GM12878 (cell line): Measurements from ENCODE around the gene APBA3. TPM values are rescaled to one million over a fixed set of nuclear protein-coding genes. Genes with fewer than 3 reads are reported as not detected.

ENCODE experiments used
- ESRRA ChIP-seq: IDR thresholded peaks from 2 replicates; pipeline ENCODE4 v1.6.1; 2012; ENCODE audit warnings: mild to moderate bottlenecking, low read length, improper control_type of control experiment
- GATAD2B ChIP-seq: fragments of 450-650 bp; conservative IDR thresholded peaks from 2 replicates; pipeline ENCODE4 v1.6.1; 2017; ENCODE audit warnings: low read depth, mild to moderate bottlenecking, moderate library complexity
- KAT2A ChIP-seq: conservative IDR thresholded peaks from 2 replicates; pipeline ENCODE4 v1.6.1; 2011; ENCODE audit warnings: low read depth, low read length; ENCODE audit not compliant: control insufficient read depth
- MEF2A ChIP-seq: IDR thresholded peaks from 2 replicates; pipeline ENCODE4 v1.6.1; 2011; ENCODE audit warnings: low read depth, mild to moderate bottlenecking, low read length, moderate library complexity; ENCODE audit not compliant: insufficient read depth
- NR2F1 ChIP-seq: fragments of 450-650 bp; conservative IDR thresholded peaks from 2 replicates; pipeline ENCODE4 v1.6.1; 2017; ENCODE audit warnings: mild to moderate bottlenecking
- SMAD5 ChIP-seq: IDR thresholded peaks from 2 replicates; pipeline ENCODE4 v1.6.1; 2016; ENCODE audit warnings: antibody characterized with exemption, low read depth
- TBL1XR1 ChIP-seq: IDR thresholded peaks from 2 replicates; pipeline ENCODE4 v1.6.1; 2012; ENCODE audit warnings: low read depth, low read length, improper control_type of control experiment
- TCF7 ChIP-seq: IDR thresholded peaks from 2 replicates; pipeline ENCODE4 v1.6.1; 2014; ENCODE audit warnings: antibody characterized with exemption, borderline replicate concordance
- YY1 ChIP-seq: IDR thresholded peaks from 2 replicates; pipeline ENCODE4 v1.6.1; 2011; ENCODE audit warnings: low read depth, mild to moderate bottlenecking, low read length
- polyA plus RNA-seq, 11 experiments: library from polyadenylated mRNA; depleted of rRNA in 4 of 11; unstranded in 6 of 11; stranded (reverse) in 5 of 11; fragments of >200 nt; fragmentation: Nextera tagmentation in 4 of 11; fragmentation: Illumina TruSeq in 1 of 11; extraction: Ambion mirVana in 4 of 11; extraction: Trizol in 1 of 11; gene quantifications; 1 replicate in 1 of 11; 2 replicates in 10 of 11; pipeline versions ENCODE4 v1.2.1 to v1.2.3, GENCODE V29; 2011 to 2016; ENCODE audit warnings: inconsistent platforms in 2 of 11, missing spikeins in 2 of 11, low read depth in 1 of 11
- total RNA-seq, 4 experiments: library from RNA; depleted of rRNA in 3 of 4; stranded (reverse); fragments of >200 nt in 3 of 4; fragmentation: Illumina TruSeq in 1 of 4; extraction: Trizol in 1 of 4; gene quantifications; 2 replicates each; pipeline versions ENCODE4 v1.2.1 to v1.2.3, GENCODE V29; 2013 to 2021
- TF ChIP-seq, protein P1 (sequence below): fragments of 450-650 bp; formaldehyde crosslinking; IDR thresholded peaks from 2 replicates; pipeline ENCODE4 v1.5.0; 2022; ENCODE audit warnings: mild to moderate bottlenecking, missing genetic modification characterization
- TF ChIP-seq, protein P2 (sequence below): fragments of 450-650 bp; conservative IDR thresholded peaks from 2 replicates; pipeline ENCODE4 v1.6.1; 2017; ENCODE audit warnings: mild to moderate bottlenecking, moderate library complexity
- TF ChIP-seq, protein P3 (sequence below): IDR thresholded peaks from 2 replicates; pipeline ENCODE4 v1.6.1; 2011; ENCODE audit warnings: low read depth, mild to moderate bottlenecking, low read length, moderate library complexity, borderline replicate concordance; ENCODE audit errors: extremely low read depth
- TF ChIP-seq, protein P4 (sequence below): fragments of 450-650 bp; IDR thresholded peaks from 2 replicates; pipeline ENCODE4 v1.6.1; 2016; ENCODE audit warnings: mild to moderate bottlenecking
- TF ChIP-seq, protein P5 (sequence below): IDR thresholded peaks from 2 replicates; pipeline ENCODE4 v1.6.1; 2012; ENCODE audit warnings: mild to moderate bottlenecking, low read depth, low read length
- TF ChIP-seq, protein P6 (sequence below): fragments of 450-650 bp; IDR thresholded peaks from 2 replicates; pipeline ENCODE4 v1.6.1; 2017; ENCODE audit warnings: mild to moderate bottlenecking

The APBA3 gene
- total and polyA plus RNA-seq, 10 of the 15 experiments (the other 5 are each of a cell fraction or from before 2014, with no cell fraction given): 0.31 to 36.4 (median 18.3) TPM

DNA sequence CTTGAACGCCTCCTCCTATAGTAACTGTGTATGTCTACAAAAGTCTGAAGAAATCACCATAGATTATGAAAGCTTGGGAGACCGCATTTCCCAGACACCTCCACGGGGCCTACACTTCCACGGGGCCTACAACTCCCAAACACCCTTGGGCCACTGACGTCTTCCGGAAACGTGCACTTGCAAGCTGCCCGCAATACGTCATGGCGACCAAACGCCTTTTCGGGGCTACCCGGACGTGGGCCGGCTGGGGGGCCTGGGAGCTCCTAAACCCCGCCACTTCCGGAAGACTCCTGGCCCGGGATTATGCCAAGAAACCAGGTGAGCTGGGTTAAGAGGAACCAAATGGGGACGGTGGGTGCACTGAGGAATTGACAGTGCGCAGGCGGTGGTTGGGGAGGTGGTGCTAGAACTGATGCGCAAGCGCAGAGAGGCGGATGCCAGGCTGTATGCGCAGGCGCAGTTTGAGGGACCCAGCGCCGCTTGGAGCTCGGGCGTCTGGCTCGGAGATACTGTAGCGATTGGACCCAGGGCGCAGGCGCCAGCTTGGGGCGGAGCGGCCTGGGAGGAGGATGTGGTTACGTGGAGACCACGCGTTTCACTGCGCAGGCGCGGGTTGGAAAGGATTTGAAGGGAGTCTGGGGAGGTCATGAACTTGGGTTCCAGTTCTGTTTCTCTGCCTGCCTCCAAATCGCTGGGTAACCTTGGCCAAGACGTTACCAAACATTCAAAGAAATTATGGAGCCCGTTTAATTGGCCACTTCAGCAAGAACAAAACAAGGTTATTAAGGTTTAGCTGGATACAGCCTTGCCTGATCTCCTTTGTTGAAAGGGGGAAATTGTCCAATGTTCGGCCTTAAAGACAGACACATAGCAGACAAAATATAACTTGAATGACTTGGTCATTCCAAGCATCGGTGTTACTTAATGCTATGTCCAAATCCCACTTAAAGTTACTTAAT lies 1.3 kb upstream of the APBA3 start, which contains the start of gene MRPL54 (continued):
- TF ChIP-seq, protein P1, sequence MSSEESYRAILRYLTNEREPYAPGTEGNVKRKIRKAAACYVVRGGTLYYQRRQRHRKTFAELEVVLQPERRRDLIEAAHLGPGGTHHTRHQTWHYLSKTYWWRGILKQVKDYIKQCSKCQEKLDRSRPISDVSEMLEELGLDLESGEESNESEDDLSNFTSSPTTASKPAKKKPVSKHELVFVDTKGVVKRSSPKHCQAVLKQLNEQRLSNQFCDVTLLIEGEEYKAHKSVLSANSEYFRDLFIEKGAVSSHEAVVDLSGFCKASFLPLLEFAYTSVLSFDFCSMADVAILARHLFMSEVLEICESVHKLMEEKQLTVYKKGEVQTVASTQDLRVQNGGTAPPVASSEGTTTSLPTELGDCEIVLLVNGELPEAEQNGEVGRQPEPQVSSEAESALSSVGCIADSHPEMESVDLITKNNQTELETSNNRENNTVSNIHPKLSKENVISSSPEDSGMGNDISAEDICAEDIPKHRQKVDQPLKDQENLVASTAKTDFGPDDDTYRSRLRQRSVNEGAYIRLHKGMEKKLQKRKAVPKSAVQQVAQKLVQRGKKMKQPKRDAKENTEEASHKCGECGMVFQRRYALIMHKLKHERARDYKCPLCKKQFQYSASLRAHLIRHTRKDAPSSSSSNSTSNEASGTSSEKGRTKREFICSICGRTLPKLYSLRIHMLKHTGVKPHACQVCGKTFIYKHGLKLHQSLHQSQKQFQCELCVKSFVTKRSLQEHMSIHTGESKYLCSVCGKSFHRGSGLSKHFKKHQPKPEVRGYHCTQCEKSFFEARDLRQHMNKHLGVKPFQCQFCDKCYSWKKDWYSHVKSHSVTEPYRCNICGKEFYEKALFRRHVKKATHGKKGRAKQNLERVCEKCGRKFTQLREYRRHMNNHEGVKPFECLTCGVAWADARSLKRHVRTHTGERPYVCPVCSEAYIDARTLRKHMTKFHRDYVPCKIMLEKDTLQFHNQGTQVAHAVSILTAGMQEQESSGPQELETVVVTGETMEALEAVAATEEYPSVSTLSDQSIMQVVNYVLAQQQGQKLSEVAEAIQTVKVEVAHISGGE: 0 out of 2 replicates have a peak, but pooled peaks have one; percentile 10
- TF ChIP-seq, protein P2, sequence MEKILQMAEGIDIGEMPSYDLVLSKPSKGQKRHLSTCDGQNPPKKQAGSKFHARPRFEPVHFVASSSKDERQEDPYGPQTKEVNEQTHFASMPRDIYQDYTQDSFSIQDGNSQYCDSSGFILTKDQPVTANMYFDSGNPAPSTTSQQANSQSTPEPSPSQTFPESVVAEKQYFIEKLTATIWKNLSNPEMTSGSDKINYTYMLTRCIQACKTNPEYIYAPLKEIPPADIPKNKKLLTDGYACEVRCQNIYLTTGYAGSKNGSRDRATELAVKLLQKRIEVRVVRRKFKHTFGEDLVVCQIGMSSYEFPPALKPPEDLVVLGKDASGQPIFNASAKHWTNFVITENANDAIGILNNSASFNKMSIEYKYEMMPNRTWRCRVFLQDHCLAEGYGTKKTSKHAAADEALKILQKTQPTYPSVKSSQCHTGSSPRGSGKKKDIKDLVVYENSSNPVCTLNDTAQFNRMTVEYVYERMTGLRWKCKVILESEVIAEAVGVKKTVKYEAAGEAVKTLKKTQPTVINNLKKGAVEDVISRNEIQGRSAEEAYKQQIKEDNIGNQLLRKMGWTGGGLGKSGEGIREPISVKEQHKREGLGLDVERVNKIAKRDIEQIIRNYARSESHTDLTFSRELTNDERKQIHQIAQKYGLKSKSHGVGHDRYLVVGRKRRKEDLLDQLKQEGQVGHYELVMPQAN: peak; percentile 51
- TF ChIP-seq, protein P3, sequence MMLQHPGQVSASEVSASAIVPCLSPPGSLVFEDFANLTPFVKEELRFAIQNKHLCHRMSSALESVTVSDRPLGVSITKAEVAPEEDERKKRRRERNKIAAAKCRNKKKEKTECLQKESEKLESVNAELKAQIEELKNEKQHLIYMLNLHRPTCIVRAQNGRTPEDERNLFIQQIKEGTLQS: 0 out of 2 replicates have a peak, but pooled peaks have one; percentile 22
- TF ChIP-seq NR2F1 (peak; percentile 94), GATAD2B (peak; percentile 29; the same call in 1 of the 2 replicates), KAT2A (no peak), TCF7 (no peak), MEF2A (no peak), ESRRA (peak; percentile 76), YY1 (peak; percentile 93), TBL1XR1 (no peak), SMAD5 (no peak)
- TF ChIP-seq, protein P4, sequence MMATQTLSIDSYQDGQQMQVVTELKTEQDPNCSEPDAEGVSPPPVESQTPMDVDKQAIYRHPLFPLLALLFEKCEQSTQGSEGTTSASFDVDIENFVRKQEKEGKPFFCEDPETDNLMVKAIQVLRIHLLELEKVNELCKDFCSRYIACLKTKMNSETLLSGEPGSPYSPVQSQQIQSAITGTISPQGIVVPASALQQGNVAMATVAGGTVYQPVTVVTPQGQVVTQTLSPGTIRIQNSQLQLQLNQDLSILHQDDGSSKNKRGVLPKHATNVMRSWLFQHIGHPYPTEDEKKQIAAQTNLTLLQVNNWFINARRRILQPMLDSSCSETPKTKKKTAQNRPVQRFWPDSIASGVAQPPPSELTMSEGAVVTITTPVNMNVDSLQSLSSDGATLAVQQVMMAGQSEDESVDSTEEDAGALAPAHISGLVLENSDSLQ: peak; percentile 69
- TF ChIP-seq, protein P5, sequence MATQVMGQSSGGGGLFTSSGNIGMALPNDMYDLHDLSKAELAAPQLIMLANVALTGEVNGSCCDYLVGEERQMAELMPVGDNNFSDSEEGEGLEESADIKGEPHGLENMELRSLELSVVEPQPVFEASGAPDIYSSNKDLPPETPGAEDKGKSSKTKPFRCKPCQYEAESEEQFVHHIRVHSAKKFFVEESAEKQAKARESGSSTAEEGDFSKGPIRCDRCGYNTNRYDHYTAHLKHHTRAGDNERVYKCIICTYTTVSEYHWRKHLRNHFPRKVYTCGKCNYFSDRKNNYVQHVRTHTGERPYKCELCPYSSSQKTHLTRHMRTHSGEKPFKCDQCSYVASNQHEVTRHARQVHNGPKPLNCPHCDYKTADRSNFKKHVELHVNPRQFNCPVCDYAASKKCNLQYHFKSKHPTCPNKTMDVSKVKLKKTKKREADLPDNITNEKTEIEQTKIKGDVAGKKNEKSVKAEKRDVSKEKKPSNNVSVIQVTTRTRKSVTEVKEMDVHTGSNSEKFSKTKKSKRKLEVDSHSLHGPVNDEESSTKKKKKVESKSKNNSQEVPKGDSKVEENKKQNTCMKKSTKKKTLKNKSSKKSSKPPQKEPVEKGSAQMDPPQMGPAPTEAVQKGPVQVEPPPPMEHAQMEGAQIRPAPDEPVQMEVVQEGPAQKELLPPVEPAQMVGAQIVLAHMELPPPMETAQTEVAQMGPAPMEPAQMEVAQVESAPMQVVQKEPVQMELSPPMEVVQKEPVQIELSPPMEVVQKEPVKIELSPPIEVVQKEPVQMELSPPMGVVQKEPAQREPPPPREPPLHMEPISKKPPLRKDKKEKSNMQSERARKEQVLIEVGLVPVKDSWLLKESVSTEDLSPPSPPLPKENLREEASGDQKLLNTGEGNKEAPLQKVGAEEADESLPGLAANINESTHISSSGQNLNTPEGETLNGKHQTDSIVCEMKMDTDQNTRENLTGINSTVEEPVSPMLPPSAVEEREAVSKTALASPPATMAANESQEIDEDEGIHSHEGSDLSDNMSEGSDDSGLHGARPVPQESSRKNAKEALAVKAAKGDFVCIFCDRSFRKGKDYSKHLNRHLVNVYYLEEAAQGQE: no peak
- TF ChIP-seq, protein P6, sequence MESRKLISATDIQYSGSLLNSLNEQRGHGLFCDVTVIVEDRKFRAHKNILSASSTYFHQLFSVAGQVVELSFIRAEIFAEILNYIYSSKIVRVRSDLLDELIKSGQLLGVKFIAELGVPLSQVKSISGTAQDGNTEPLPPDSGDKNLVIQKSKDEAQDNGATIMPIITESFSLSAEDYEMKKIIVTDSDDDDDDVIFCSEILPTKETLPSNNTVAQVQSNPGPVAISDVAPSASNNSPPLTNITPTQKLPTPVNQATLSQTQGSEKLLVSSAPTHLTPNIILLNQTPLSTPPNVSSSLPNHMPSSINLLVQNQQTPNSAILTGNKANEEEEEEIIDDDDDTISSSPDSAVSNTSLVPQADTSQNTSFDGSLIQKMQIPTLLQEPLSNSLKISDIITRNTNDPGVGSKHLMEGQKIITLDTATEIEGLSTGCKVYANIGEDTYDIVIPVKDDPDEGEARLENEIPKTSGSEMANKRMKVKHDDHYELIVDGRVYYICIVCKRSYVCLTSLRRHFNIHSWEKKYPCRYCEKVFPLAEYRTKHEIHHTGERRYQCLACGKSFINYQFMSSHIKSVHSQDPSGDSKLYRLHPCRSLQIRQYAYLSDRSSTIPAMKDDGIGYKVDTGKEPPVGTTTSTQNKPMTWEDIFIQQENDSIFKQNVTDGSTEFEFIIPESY: no peak
